Hepatocyte (in vitro differentiated cells): Measurements from ENCODE around the gene SPG21. TPM values are rescaled to one million over a fixed set of nuclear protein-coding genes. Genes with fewer than 3 reads are reported as not detected.

Experiments
- DNase-seq: peaks from one replicate; pipeline ENCODE4 v3.0.0-alpha.2; 2016; ENCODE audit warnings: low spot score
- H2AFZ ChIP-seq: fragments of 200-600 bp; sonication (generic); 2 replicates; pipeline ENCODE4 v1.6.0; 2016; ENCODE audit warnings: antibody characterized with exemption, mild to moderate bottlenecking
- H3K27ac ChIP-seq: fragments of 200-600 bp; sonication (generic); 2 replicates; pipeline ENCODE4 v1.5.1; 2016; ENCODE audit warnings: mild to moderate bottlenecking
- H3K27me3 ChIP-seq: fragments of 200-600 bp; sonication (generic); 2 replicates; pipeline ENCODE4 v1.6.1; 2016
- H3K36me3 ChIP-seq: fragments of 200-600 bp; sonication (generic); replicated peaks from 2 replicates; pipeline ENCODE4 v1.5.1; 2016; ENCODE audit warnings: low read depth; ENCODE audit not compliant: insufficient read depth
- H3K4me1 ChIP-seq: fragments of 200-600 bp; sonication (generic); 2 replicates; pipeline ENCODE4 v1.5.1; 2016; ENCODE audit warnings: mild to moderate bottlenecking, moderate library complexity; ENCODE audit not compliant: insufficient read depth
- H3K4me2 ChIP-seq: fragments of 200-600 bp; sonication (generic); 2 replicates; pipeline ENCODE4 v1.6.0; 2016
- H3K4me3 ChIP-seq: fragments of 200-600 bp; sonication (generic); 2 replicates; pipeline ENCODE4 v1.5.1; 2016; ENCODE audit warnings: mild to moderate bottlenecking
- H3K79me2 ChIP-seq: fragments of 200-600 bp; sonication (generic); 2 replicates; pipeline ENCODE4 v1.6.0; 2017; ENCODE audit warnings: mild to moderate bottlenecking
- H3K9me2 ChIP-seq: fragments of 200-600 bp; sonication (generic); replicated peaks from 2 replicates; pipeline ENCODE4 v1.6.0; 2017; ENCODE audit warnings: mild to moderate bottlenecking; ENCODE audit not compliant: insufficient read depth
- H3K9me3 ChIP-seq: fragments of 200-600 bp; sonication (generic); 2 replicates; pipeline ENCODE4 v1.5.1; 2016; ENCODE audit warnings: low read depth, mild to moderate bottlenecking
- H4K20me1 ChIP-seq: fragments of 200-600 bp; sonication (generic); 2 replicates; pipeline ENCODE4 v1.6.0; 2016; ENCODE audit warnings: mild to moderate bottlenecking; ENCODE audit not compliant: insufficient read depth, poor library complexity, severe bottlenecking
- EZH2 ChIP-seq: fragments of 200-600 bp; sonication (generic); IDR thresholded peaks from 2 replicates; pipeline ENCODE4 v1.6.1; 2016; ENCODE audit warnings: antibody characterized with exemption, mild to moderate bottlenecking, borderline replicate concordance
- EZH2phosphoT487 ChIP-seq: fragments of 200-600 bp; sonication (generic); IDR thresholded peaks from one replicate; pipeline ENCODE4 v1.6.1; 2018; ENCODE audit warnings: antibody characterized with exemption, mild to moderate bottlenecking, low read depth, moderate library complexity; ENCODE audit not compliant: unreplicated experiment, severe bottlenecking
- WGBS: methylation state at CpG from one replicate; pipeline ENCODE4 v1.1.6; 2016; ENCODE audit warnings: low lambda C conversion rate; ENCODE audit errors: missing lambda C conversion rate; 5-methylcytosine and 5-hydroxymethylcytosine counted together
- polyA plus RNA-seq: library from polyadenylated mRNA; unstranded; fragments of >200 nt; fragmentation: Nextera tagmentation; extraction: Ambion mirVana; gene quantifications from 2 replicates; pipeline ENCODE4 v1.2.1, GENCODE V29; 2016
- total RNA-seq: library from RNA; depleted of rRNA; stranded (reverse); fragments of >200 nt; gene quantifications from 2 replicates; pipeline ENCODE4 v1.2.3, GENCODE V29; 2014
- TF ChIP-seq, protein P1 (sequence below): fragments of 200-600 bp; sonication (generic); IDR thresholded peaks from 2 replicates; pipeline ENCODE4 v1.5.1; 2016; ENCODE audit warnings: antibody characterized with exemption, mild to moderate bottlenecking; ENCODE audit not compliant: poor library complexity

The SPG21 gene
- total and polyA plus RNA-seq, 2 experiments from 2014 or later, result 86.4 to 138 TPM

GRCh38 chr15:65032801-65033537 is 43.3 kb upstream of the SPG21 start:
- Histone ChIP-seq H3K4me1 (peaks cover 16% of the 10 kb centered on the region), H3K9me3 (no peaks in the 10 kb centered on the region), H2AFZ (peak overlapping the region; percentile 21), H3K27ac (no peak overlapping the region), H3K79me2 (peaks cover 12% of the 10 kb centered on the region), H3K4me2 (peak overlapping the region; percentile 43), H3K4me3 (no peak overlapping the region), H3K27me3 (no peaks in the 10 kb centered on the region), H4K20me1 (no peaks in the 10 kb centered on the region), H3K9me2 (no peaks in the 10 kb centered on the region), H3K36me3 (no peaks in the 10 kb centered on the region)
- 30% methylated on average over 13 of the region's 13 CpGs for WGBS
- TF ChIP-seq EZH2phosphoT487 (no peak), EZH2 (no peak)
- TF ChIP-seq, protein P1, sequence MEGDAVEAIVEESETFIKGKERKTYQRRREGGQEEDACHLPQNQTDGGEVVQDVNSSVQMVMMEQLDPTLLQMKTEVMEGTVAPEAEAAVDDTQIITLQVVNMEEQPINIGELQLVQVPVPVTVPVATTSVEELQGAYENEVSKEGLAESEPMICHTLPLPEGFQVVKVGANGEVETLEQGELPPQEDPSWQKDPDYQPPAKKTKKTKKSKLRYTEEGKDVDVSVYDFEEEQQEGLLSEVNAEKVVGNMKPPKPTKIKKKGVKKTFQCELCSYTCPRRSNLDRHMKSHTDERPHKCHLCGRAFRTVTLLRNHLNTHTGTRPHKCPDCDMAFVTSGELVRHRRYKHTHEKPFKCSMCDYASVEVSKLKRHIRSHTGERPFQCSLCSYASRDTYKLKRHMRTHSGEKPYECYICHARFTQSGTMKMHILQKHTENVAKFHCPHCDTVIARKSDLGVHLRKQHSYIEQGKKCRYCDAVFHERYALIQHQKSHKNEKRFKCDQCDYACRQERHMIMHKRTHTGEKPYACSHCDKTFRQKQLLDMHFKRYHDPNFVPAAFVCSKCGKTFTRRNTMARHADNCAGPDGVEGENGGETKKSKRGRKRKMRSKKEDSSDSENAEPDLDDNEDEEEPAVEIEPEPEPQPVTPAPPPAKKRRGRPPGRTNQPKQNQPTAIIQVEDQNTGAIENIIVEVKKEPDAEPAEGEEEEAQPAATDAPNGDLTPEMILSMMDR, result peak; percentile 73
- peak; percentile 88 for DNase-seq

DNA sequence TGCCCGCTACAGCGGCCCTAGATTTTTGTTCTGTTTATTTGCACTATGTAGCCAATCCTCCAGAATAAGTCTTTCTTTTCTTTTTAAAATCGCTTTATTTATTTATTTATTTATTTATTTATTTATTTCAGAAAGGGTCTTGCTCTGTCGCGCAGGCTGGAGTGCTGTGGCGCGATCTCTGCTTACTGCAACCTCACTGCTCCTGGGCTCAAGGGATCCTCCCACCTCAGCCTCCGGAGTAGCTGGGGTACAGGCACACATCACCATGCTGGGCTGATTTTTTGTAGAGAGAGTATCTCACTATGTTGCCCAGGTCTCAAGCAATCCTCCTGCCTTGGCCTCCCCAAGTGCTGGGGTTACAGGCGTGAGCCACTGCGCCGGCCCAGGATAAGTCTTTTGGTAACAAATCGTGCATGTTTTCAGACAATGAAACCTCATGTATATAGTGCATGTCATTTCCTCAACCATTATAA is 40.1 kb upstream of the SPG21 start:
- Histone ChIP-seq H3K36me3 (no peaks in the 10 kb centered on the region), H3K4me2 (peak overlapping the region; percentile 95)

GRCh38 chr15:65028921-65029735 is 39.4 kb upstream of the SPG21 start, which contains the start of gene MTFMT:
Gene MTFMT (minus strand): TSS chr15:65029639. CDS start chr15:65029613, 26 bp downstream.
- Histone ChIP-seq H3K4me2 (peak within 1 kb of the TSS; percentile 95), H3K27me3 (no peaks in the 10 kb centered on the region), H3K4me1 (peaks cover 12% of the 10 kb centered on the region), H4K20me1 (no peaks in the 10 kb centered on the region), H3K27ac (peak within 1 kb of the TSS; percentile 70), H3K9me3 (no peaks in the 10 kb centered on the region), H3K4me3 (peak within 1 kb of the TSS; percentile 93), H2AFZ (peak within 1 kb of the TSS; percentile 97), H3K36me3 (no peaks in the 10 kb centered on the region), H3K79me2 (peaks cover 24% of the 10 kb centered on the region), H3K9me2 (no peaks in the 10 kb centered on the region)
- under 1% methylated on average over 72 of the region's 73 CpGs for WGBS
- DNase-seq, result peak; percentile 95
- TF ChIP-seq, protein P1, result no peak
- TF ChIP-seq EZH2phosphoT487 (no peak), EZH2 (no peak)

More for the DNA sequence above, 40.1 kb upstream of the SPG21 start:
- Histone ChIP-seq H3K4me1 (peaks cover 12% of the 10 kb centered on the region), H3K9me3 (no peaks in the 10 kb centered on the region), H4K20me1 (no peaks in the 10 kb centered on the region), H3K27ac (no peak overlapping the region), H3K27me3 (no peaks in the 10 kb centered on the region), H3K79me2 (peaks cover 24% of the 10 kb centered on the region), H3K9me2 (no peaks in the 10 kb centered on the region), H2AFZ (no peak overlapping the region), H3K4me3 (no peak overlapping the region)
- 68% methylated on average over 11 of the region's 12 CpGs for WGBS
- no peak for DNase-seq
- TF ChIP-seq, protein P1, result no peak
- TF ChIP-seq EZH2 (no peak), EZH2phosphoT487 (no peak)
